Tibial artery (tissue), 4 donors: Measurements from ENCODE around the gene TASP1.

Experiments
- DNase-seq, 2 donors: peaks; one replicate each; pipeline ENCODE4 v3.0.0-alpha.2; 2019
- H3K27ac ChIP-seq, 2 donors: fragments of 200-600 bp; sonication (generic) in 1 of 2; 1 replicate in 1 of 2; 2 replicates in 1 of 2; pipeline ENCODE4 v1.5.1; 2018 to 2019; ENCODE audit warnings: mild to moderate bottlenecking in 1 of 2
- H3K27me3 ChIP-seq, 2 donors: fragments of 200-600 bp; sonication (generic) in 1 of 2; one replicate each; pipeline versions ENCODE4 v1.5.1 to v1.6.0; 2016 to 2019
- H3K36me3 ChIP-seq, 3 donors: fragments of 200-600 bp; sonication (generic) in 2 of 3; one replicate each; pipeline ENCODE4 v1.5.1; 2016 to 2019; ENCODE audit warnings: mild to moderate bottlenecking in 2 of 3
- H3K4me1 ChIP-seq, 4 donors: fragments of 200-600 bp; sonication (generic) in 2 of 4; 1 replicate in 3 of 4; 2 replicates in 1 of 4; pipeline ENCODE4 v1.5.1; 2016 to 2019
- H3K4me3 ChIP-seq, 2 donors: fragments of 200-600 bp; sonication (generic) in 1 of 2; 1 replicate in 1 of 2; 2 replicates in 1 of 2; pipeline ENCODE4 v1.5.1; 2018 to 2019; ENCODE audit warnings: mild to moderate bottlenecking in 2 of 2
- H3K9me3 ChIP-seq, 3 donors: fragments of 200-600 bp; sonication (generic) in 1 of 3; one replicate each; pipeline ENCODE4 v1.5.1; 2016 to 2019
- intact Hi-C: fragments of 100-400 bp; cut with DNase I; formaldehyde crosslinking; loops from one replicate; pipeline ENCODE4 v1.15.0; 2023; ENCODE audit warnings: low total_unique reads
- TF ChIP-seq, protein P1 (sequence below), 2 experiments: fragments of 200-600 bp in 1 of 2; fragments of 450-650 bp in 1 of 2; IDR thresholded peaks; one replicate each; pipeline ENCODE4 v1.5.1; 2017 to 2019; ENCODE audit warnings: antibody characterized with exemption in 2 of 2, mild to moderate bottlenecking in 1 of 2, moderate library complexity in 1 of 2

Gene TASP1

DNA sequence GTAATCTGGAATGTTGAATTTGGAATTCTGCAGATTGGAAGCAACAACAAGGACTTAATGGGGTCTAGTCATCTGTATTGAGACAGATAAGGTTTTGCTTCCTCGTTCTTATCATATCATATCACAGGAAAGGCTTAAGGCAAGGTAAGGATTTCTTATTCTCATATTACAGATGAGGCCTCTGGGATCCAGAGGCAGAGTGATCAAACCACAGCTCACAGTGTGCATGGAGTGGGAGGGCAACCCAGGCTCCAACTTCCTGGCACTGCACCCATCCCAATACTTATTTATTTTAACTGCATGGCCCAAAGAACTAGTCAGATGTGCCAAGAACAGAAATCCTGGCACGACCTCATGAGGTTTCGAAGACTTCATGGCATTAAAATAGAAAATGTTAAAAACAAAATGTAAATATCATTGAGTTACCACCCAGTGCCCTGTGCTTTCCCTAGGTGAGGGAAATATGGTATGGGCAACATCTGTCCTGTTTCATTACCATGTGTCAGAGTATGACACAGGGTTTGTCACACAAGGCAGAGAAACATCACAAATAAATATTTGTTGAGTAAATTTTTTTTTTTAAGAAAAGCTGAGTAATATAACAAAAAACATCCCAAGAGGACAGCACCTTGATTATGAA is 225.8 kb downstream of the TASP1 start:
- H3K4me3 ChIP-seq, result no peak overlapping the region
- no peaks in the 10 kb centered on the region for H3K9me3 ChIP-seq
- TF ChIP-seq, protein P1, sequence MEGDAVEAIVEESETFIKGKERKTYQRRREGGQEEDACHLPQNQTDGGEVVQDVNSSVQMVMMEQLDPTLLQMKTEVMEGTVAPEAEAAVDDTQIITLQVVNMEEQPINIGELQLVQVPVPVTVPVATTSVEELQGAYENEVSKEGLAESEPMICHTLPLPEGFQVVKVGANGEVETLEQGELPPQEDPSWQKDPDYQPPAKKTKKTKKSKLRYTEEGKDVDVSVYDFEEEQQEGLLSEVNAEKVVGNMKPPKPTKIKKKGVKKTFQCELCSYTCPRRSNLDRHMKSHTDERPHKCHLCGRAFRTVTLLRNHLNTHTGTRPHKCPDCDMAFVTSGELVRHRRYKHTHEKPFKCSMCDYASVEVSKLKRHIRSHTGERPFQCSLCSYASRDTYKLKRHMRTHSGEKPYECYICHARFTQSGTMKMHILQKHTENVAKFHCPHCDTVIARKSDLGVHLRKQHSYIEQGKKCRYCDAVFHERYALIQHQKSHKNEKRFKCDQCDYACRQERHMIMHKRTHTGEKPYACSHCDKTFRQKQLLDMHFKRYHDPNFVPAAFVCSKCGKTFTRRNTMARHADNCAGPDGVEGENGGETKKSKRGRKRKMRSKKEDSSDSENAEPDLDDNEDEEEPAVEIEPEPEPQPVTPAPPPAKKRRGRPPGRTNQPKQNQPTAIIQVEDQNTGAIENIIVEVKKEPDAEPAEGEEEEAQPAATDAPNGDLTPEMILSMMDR (IDR thresholded peaks at IDR 0.05), result no peak
- intact Hi-C loops, result no loop called here
- no peaks in the 10 kb centered on the region for H3K27me3 ChIP-seq
- no peak for DNase-seq
- H3K36me3 ChIP-seq, result peaks cover 0 to 12% (median 5%) of the 10 kb centered on the region in 3 donors
- peaks cover 0 to 38% (median 17%) of the 10 kb centered on the region in 4 donors for H3K4me1 ChIP-seq
- peak overlapping the region; percentile 0 to 18 for H3K27ac ChIP-seq

DNA sequence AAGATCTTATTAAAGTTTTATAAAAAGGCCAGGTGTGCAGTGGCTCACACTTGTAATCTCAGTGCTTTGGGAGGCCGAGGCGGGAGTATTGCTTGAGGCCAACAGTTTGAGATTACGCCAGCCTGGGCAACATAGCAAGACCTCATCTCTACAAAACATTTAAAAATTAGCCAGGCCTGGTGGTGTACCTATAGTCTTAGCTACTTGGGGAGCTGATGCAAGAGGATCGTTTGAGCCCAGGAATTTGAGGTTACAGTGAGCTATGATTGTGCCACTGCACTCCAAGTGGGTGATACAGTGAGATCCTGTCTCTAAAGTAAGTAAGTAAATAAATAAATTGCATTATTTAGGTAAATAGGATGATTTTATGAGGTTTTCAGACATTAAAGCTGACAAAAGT is 234.4 kb downstream of the TASP1 start:
- DNase-seq, result no peak
- Histone ChIP-seq H3K27me3 (no peaks in the 10 kb centered on the region), H3K4me3 (no peak overlapping the region), H3K27ac (no peak overlapping the region), H3K9me3 (no peaks in the 10 kb centered on the region), H3K36me3 (no peaks in the 10 kb centered on the region), H3K4me1 (peaks cover 0 to 7% (median 0%) of the 10 kb centered on the region in 4 donors)
- TF ChIP-seq, protein P1 (IDR thresholded peaks at IDR 0.05), result no peak
- intact Hi-C loops, result no loop called here

DNA sequence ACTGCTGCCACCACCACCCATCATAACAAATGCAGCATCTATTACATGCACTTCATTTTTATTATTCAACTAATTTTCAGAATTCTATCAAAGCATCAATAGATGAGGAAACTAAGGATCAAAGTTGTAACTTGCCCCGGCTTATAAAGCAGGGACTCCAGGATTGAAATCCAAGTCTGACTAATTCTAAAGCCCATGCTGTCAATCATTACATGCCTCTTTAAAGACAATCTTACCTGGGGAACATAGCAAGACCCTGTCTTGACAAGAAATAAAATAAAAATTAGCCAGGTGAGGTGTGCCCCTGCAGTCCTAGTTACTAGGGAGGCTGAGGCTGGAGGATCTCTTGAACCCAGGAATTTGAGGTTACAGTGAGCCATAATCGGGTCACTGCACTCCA is 235.3 kb downstream of the TASP1 start:
- intact Hi-C loops, result no loop called here
- no peaks in the 10 kb centered on the region for H3K36me3 ChIP-seq
- DNase-seq, result no peak
- no peak overlapping the region for H3K27ac ChIP-seq
- H3K9me3 ChIP-seq, result no peaks in the 10 kb centered on the region
- H3K27me3 ChIP-seq, result no peaks in the 10 kb centered on the region
- H3K4me1 ChIP-seq, result peaks cover 0 to 7% (median 0%) of the 10 kb centered on the region in 4 donors
- H3K4me3 ChIP-seq, result no peak overlapping the region
- TF ChIP-seq, protein P1 (IDR thresholded peaks at IDR 0.05), result no peak

DNA sequence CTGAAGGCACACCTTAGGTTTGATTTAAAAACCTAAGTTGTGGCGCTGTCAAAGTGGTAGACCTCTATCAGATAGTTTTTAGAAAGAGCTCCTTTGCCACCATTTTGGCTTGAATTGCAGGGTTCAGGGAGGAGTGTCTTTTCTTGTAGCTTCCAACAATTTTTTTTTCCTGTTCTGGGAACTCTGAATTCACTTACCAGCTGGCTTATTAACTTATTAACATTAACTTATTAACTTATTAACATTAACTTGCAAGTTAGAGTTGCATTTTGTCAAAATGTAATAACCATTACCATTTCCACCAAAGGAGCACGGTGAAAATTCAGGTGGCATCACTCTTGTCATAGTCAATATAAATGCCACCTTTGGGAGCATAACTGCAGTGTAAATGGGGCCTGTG is 235.7 kb downstream of the TASP1 start:
- intact Hi-C loops, result no loop called here
- no peak for DNase-seq
- no peak overlapping the region for H3K27ac ChIP-seq
- TF ChIP-seq, protein P1 (IDR thresholded peaks at IDR 0.05), result no peak
- no peak overlapping the region for H3K4me3 ChIP-seq
- peaks cover 0 to 7% (median 0%) of the 10 kb centered on the region in 4 donors for H3K4me1 ChIP-seq
- no peaks in the 10 kb centered on the region for H3K36me3 ChIP-seq
- H3K27me3 ChIP-seq, result no peaks in the 10 kb centered on the region
- no peaks in the 10 kb centered on the region for H3K9me3 ChIP-seq

DNA sequence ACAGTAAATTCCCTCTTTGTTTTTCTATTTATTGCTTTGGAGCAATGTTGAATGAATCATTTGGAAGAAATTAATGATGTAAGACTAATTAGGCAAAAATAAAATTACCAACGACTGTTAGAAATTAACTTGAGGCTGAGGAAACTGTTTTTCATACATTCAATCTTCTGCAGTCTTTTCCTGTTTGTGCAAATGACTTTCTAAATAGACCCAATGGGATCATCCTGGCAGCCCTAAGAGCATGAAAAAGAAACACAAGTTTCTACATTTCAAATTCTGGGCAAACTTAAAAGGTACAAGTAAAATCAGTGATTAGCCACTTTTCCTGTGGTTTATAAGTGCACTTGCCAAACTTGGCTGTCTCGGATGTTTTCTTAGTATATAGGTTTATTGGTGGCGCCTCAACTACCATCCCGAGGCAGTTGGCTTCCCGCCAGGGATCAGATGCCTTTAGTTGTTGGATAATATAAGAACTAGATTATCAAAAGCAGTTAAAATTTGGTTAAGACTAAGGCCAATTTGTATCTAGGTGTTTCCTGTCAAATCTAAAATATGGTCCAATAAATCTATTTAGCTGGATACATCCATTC is 236.5 kb downstream of the TASP1 start:
- no peaks in the 10 kb centered on the region for H3K9me3 ChIP-seq
- no peak for DNase-seq
- intact Hi-C loops, result no loop called here
- H3K4me1 ChIP-seq, result peaks cover 0 to 7% (median 4%) of the 10 kb centered on the region in 4 donors
- no peaks in the 10 kb centered on the region for H3K36me3 ChIP-seq
- no peak overlapping the region for H3K27ac ChIP-seq
- TF ChIP-seq, protein P1 (IDR thresholded peaks at IDR 0.05), result no peak
- H3K4me3 ChIP-seq, result no peak overlapping the region
- no peaks in the 10 kb centered on the region for H3K27me3 ChIP-seq
